GM23338 (cell line): ENCODE measurements around the gene ZNF358. TPM values are rescaled to one million over a fixed set of nuclear protein-coding genes. Genes with fewer than 3 reads are reported as not detected.

Experiments
- ATAC-seq: fragments of 200-7000 bp; cut with Tn5 transposase; 3 replicates; pipeline ENCODE4 v1.9.1; 2020
- DNase-seq: peaks from one replicate; pipeline ENCODE4 v3.0.0-alpha.2; 2015; ENCODE audit warnings: low spot score
- H2AFZ ChIP-seq: fragments of 200-600 bp; sonication (generic); 2 replicates; pipeline ENCODE4 v1.8.0; 2016; ENCODE audit warnings: antibody characterized with exemption, mild to moderate bottlenecking, moderate library complexity
- H3F3A ChIP-seq: fragments of 200-600 bp; sonication (generic); replicated peaks from 2 replicates; pipeline ENCODE4 v1.8.0; 2017; ENCODE audit warnings: antibody characterized with exemption, mixed run types, low read depth
- H3K27ac ChIP-seq: fragments of 200-600 bp; sonication (generic); 2 replicates; pipeline ENCODE4 v1.6.1; 2016; ENCODE audit warnings: low read depth
- H3K27me3 ChIP-seq: fragments of 200-600 bp; sonication (generic); 2 replicates; pipeline ENCODE4 v1.8.0; 2016; ENCODE audit warnings: mild to moderate bottlenecking, mixed run types, moderate library complexity; ENCODE audit not compliant: insufficient read depth
- H3K36me3 ChIP-seq: fragments of 200-600 bp; sonication (generic); 2 replicates; pipeline ENCODE4 v1.8.0; 2016; ENCODE audit warnings: mild to moderate bottlenecking; ENCODE audit not compliant: insufficient read depth
- H3K4me1 ChIP-seq: fragments of 200-600 bp; sonication (generic); 2 replicates; pipeline ENCODE4 v1.8.0; 2016; ENCODE audit warnings: mild to moderate bottlenecking, moderate library complexity; ENCODE audit not compliant: insufficient read depth
- H3K4me2 ChIP-seq: fragments of 200-600 bp; sonication (generic); 2 replicates; pipeline ENCODE4 v1.7.1; 2017; ENCODE audit warnings: mixed run types
- H3K4me3 ChIP-seq: fragments of 200-600 bp; sonication (generic); 2 replicates; pipeline ENCODE4 v1.6.1; 2016; ENCODE audit warnings: mixed run types
- H3K79me2 ChIP-seq: fragments of 200-600 bp; sonication (generic); replicated peaks from 2 replicates; pipeline ENCODE4 v1.8.0; 2017; ENCODE audit warnings: mild to moderate bottlenecking; ENCODE audit not compliant: insufficient read depth
- H3K9me2 ChIP-seq: fragments of 200-600 bp; sonication (generic); 2 replicates; pipeline ENCODE4 v1.8.0; 2017; ENCODE audit not compliant: insufficient read depth
- H4K20me1 ChIP-seq: fragments of 200-600 bp; sonication (generic); replicated peaks from 2 replicates; pipeline ENCODE4 v1.8.0; 2017; ENCODE audit warnings: mild to moderate bottlenecking; ENCODE audit not compliant: insufficient read depth
- H3K27ac Mint-ChIP-seq: 2 replicates; pipeline ENCODE4 v1.8.0; 2020; ENCODE audit warnings: inconsistent platforms, mild to moderate bottlenecking, moderate library complexity, mixed read lengths
- H3K27me3 Mint-ChIP-seq: 3 replicates; pipeline ENCODE4 v1.8.0; 2022; ENCODE audit warnings: low read depth, mild to moderate bottlenecking, moderate library complexity, mixed read lengths, inconsistent platforms; ENCODE audit not compliant: insufficient read depth, poor library complexity
- H3K36me3 Mint-ChIP-seq: 3 replicates; pipeline ENCODE4 v1.8.0; 2021; ENCODE audit warnings: low read depth, mild to moderate bottlenecking, inconsistent platforms, moderate library complexity, mixed read lengths
- H3K4me1 Mint-ChIP-seq: 3 replicates; pipeline ENCODE4 v1.8.0; 2020; ENCODE audit warnings: mild to moderate bottlenecking, inconsistent platforms, mixed read lengths
- H3K4me3 Mint-ChIP-seq: 3 replicates; pipeline ENCODE4 v1.8.0; 2021; ENCODE audit warnings: moderate library complexity, mild to moderate bottlenecking, inconsistent platforms, mixed read lengths
- H3K9me3 Mint-ChIP-seq: 3 replicates; pipeline ENCODE4 v1.8.0; 2020; ENCODE audit warnings: moderate library complexity, mild to moderate bottlenecking, inconsistent platforms, mixed read lengths
- CREB1 ChIP-seq: fragments of 250-450 bp; sonication (Bioruptor Pico); IDR thresholded peaks from 2 replicates; pipeline ENCODE4 v1.5.0; 2020; ENCODE audit warnings: low read depth, mild to moderate bottlenecking, moderate library complexity
- EZH2 ChIP-seq: fragments of 200-600 bp; sonication (generic); IDR thresholded peaks from one replicate; pipeline ENCODE4 v1.8.0; 2017; ENCODE audit warnings: antibody characterized with exemption, mild to moderate bottlenecking, low read depth; ENCODE audit not compliant: unreplicated experiment
- EZH2phosphoT487 ChIP-seq: fragments of 200-600 bp; sonication (generic); IDR thresholded peaks from one replicate; pipeline ENCODE4 v1.8.1; 2018; ENCODE audit warnings: antibody characterized with exemption; ENCODE audit not compliant: unreplicated experiment
- JUNB ChIP-seq: IDR thresholded peaks from one replicate; pipeline ENCODE4 v1.6.1; 2016; ENCODE audit warnings: antibody characterized with exemption; ENCODE audit not compliant: unreplicated experiment
- NANOG ChIP-seq: IDR thresholded peaks from 2 replicates; pipeline ENCODE4 v1.6.1; 2016; ENCODE audit warnings: antibody characterized with exemption, borderline replicate concordance
- POLR2AphosphoS5 ChIP-seq: IDR thresholded peaks from 2 replicates; pipeline ENCODE4 v1.6.1; 2016; ENCODE audit warnings: antibody characterized with exemption, low read depth
- REST ChIP-seq: IDR thresholded peaks from one replicate; pipeline ENCODE4 v1.6.1; 2018; ENCODE audit warnings: antibody characterized with exemption; ENCODE audit not compliant: unreplicated experiment
- STAT1 ChIP-seq: IDR thresholded peaks from one replicate; pipeline ENCODE4 v1.6.1; 2016; ENCODE audit warnings: antibody characterized with exemption; ENCODE audit not compliant: unreplicated experiment
- ZNF114 ChIP-seq: fragments of 250-450 bp; sonication (Bioruptor Pico); IDR thresholded peaks from 2 replicates; pipeline ENCODE4 v1.5.0; 2020; ENCODE audit warnings: mild to moderate bottlenecking, moderate library complexity
- ZNF331 ChIP-seq: fragments of 250-450 bp; sonication (Bioruptor Pico); IDR thresholded peaks from 2 replicates; pipeline ENCODE4 v1.5.0; 2020; ENCODE audit warnings: low read depth, mild to moderate bottlenecking, moderate library complexity
- polyA plus RNA-seq: library from polyadenylated mRNA; unstranded; fragments of >200 nt; fragmentation: Nextera tagmentation; extraction: Ambion mirVana; gene quantifications from 2 replicates; pipeline ENCODE4 v1.2.1, GENCODE V29; 2016
- total RNA-seq: library from RNA; depleted of rRNA; stranded (reverse); fragments of >200 nt; shearing (Covaris generic); gene quantifications from 2 replicates; pipeline ENCODE4 v1.2.3, GENCODE V29; 2014
- TF ChIP-seq, protein P1 (sequence below), 2 experiments: fragments of 200-600 bp in 1 of 2; sonication (generic) in 1 of 2; conservative IDR thresholded peaks; 2 replicates each; pipeline versions ENCODE4 v1.5.1 to v1.6.1; 2016 to 2017; ENCODE audit warnings: antibody characterized with exemption in 2 of 2, low read depth in 2 of 2, mild to moderate bottlenecking in 2 of 2, moderate library complexity in 1 of 2
- TF ChIP-seq, protein P2 (sequence below): IDR thresholded peaks from 2 replicates; pipeline ENCODE4 v1.6.1; 2016; ENCODE audit warnings: antibody characterized with exemption
- TF ChIP-seq, protein P3 (sequence below): fragments of 250-450 bp; sonication (Bioruptor Pico); IDR thresholded peaks from 2 replicates; pipeline ENCODE4 v1.5.0; 2020; ENCODE audit warnings: mild to moderate bottlenecking, moderate library complexity

The ZNF358 gene
- total and polyA plus RNA-seq, 2 experiments from 2014 or later, result 23.8 to 52.9 TPM

DNA sequence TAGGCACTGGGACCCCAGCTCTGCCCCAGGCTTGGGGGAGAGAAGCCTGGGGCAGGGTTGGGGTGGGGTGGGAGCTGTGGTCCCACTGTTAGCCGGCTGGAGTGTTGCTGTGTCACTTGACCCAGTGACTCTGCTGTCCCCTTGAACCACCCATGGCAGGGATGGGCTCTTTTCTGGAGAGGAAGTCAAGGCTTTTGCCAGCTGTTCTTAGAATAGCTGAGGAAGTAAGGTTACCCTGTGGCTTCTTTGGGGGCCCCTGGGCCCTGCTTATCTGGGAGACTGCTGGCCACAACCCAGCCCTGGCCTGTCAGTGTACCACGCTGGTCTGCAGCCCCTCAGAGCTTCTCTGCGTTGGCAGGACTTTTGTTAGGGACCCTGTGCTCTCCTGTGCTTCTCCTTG lies 28.7 kb downstream of the ZNF358 start:
- Mint-ChIP-seq H3K27ac (no peak overlapping the region), H3K27me3 (peaks cover 10% of the 10 kb centered on the region), H3K9me3 (no peaks in the 10 kb centered on the region), H3K4me3 (no peak overlapping the region), H3K36me3 (peaks cover 12% of the 10 kb centered on the region), H3K4me1 (no peaks in the 10 kb centered on the region)
- Histone ChIP-seq H3K27ac (no peak overlapping the region), H2AFZ (no peak overlapping the region), H3F3A (no peaks in the 10 kb centered on the region), H3K4me1 (no peaks in the 10 kb centered on the region), H3K36me3 (no peaks in the 10 kb centered on the region), H3K27me3 (no peaks in the 10 kb centered on the region), H3K4me3 (no peak overlapping the region), H3K4me2 (no peak overlapping the region), H3K9me2 (no peaks in the 10 kb centered on the region), H4K20me1 (no peaks in the 10 kb centered on the region), H3K79me2 (no peaks in the 10 kb centered on the region)
- TF ChIP-seq, protein P1, sequence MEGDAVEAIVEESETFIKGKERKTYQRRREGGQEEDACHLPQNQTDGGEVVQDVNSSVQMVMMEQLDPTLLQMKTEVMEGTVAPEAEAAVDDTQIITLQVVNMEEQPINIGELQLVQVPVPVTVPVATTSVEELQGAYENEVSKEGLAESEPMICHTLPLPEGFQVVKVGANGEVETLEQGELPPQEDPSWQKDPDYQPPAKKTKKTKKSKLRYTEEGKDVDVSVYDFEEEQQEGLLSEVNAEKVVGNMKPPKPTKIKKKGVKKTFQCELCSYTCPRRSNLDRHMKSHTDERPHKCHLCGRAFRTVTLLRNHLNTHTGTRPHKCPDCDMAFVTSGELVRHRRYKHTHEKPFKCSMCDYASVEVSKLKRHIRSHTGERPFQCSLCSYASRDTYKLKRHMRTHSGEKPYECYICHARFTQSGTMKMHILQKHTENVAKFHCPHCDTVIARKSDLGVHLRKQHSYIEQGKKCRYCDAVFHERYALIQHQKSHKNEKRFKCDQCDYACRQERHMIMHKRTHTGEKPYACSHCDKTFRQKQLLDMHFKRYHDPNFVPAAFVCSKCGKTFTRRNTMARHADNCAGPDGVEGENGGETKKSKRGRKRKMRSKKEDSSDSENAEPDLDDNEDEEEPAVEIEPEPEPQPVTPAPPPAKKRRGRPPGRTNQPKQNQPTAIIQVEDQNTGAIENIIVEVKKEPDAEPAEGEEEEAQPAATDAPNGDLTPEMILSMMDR (conservative IDR thresholded peaks at IDR 0.05; ENCODE audit: low read depth in 2 of 2), result no peak
- TF ChIP-seq ZNF114 (CRISPR knock-in tag) (no peak), CREB1 (CRISPR knock-in tag) (no peak), EZH2phosphoT487 (no peak), ZNF331 (CRISPR knock-in tag) (no peak), EZH2 (no peak), REST (no peak), STAT1 (no peak), POLR2AphosphoS5 (no peak), JUNB (no peak), NANOG (no peak)
- TF ChIP-seq, protein P2, sequence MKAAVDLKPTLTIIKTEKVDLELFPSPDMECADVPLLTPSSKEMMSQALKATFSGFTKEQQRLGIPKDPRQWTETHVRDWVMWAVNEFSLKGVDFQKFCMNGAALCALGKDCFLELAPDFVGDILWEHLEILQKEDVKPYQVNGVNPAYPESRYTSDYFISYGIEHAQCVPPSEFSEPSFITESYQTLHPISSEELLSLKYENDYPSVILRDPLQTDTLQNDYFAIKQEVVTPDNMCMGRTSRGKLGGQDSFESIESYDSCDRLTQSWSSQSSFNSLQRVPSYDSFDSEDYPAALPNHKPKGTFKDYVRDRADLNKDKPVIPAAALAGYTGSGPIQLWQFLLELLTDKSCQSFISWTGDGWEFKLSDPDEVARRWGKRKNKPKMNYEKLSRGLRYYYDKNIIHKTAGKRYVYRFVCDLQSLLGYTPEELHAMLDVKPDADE, result no peak
- TF ChIP-seq, protein P3, sequence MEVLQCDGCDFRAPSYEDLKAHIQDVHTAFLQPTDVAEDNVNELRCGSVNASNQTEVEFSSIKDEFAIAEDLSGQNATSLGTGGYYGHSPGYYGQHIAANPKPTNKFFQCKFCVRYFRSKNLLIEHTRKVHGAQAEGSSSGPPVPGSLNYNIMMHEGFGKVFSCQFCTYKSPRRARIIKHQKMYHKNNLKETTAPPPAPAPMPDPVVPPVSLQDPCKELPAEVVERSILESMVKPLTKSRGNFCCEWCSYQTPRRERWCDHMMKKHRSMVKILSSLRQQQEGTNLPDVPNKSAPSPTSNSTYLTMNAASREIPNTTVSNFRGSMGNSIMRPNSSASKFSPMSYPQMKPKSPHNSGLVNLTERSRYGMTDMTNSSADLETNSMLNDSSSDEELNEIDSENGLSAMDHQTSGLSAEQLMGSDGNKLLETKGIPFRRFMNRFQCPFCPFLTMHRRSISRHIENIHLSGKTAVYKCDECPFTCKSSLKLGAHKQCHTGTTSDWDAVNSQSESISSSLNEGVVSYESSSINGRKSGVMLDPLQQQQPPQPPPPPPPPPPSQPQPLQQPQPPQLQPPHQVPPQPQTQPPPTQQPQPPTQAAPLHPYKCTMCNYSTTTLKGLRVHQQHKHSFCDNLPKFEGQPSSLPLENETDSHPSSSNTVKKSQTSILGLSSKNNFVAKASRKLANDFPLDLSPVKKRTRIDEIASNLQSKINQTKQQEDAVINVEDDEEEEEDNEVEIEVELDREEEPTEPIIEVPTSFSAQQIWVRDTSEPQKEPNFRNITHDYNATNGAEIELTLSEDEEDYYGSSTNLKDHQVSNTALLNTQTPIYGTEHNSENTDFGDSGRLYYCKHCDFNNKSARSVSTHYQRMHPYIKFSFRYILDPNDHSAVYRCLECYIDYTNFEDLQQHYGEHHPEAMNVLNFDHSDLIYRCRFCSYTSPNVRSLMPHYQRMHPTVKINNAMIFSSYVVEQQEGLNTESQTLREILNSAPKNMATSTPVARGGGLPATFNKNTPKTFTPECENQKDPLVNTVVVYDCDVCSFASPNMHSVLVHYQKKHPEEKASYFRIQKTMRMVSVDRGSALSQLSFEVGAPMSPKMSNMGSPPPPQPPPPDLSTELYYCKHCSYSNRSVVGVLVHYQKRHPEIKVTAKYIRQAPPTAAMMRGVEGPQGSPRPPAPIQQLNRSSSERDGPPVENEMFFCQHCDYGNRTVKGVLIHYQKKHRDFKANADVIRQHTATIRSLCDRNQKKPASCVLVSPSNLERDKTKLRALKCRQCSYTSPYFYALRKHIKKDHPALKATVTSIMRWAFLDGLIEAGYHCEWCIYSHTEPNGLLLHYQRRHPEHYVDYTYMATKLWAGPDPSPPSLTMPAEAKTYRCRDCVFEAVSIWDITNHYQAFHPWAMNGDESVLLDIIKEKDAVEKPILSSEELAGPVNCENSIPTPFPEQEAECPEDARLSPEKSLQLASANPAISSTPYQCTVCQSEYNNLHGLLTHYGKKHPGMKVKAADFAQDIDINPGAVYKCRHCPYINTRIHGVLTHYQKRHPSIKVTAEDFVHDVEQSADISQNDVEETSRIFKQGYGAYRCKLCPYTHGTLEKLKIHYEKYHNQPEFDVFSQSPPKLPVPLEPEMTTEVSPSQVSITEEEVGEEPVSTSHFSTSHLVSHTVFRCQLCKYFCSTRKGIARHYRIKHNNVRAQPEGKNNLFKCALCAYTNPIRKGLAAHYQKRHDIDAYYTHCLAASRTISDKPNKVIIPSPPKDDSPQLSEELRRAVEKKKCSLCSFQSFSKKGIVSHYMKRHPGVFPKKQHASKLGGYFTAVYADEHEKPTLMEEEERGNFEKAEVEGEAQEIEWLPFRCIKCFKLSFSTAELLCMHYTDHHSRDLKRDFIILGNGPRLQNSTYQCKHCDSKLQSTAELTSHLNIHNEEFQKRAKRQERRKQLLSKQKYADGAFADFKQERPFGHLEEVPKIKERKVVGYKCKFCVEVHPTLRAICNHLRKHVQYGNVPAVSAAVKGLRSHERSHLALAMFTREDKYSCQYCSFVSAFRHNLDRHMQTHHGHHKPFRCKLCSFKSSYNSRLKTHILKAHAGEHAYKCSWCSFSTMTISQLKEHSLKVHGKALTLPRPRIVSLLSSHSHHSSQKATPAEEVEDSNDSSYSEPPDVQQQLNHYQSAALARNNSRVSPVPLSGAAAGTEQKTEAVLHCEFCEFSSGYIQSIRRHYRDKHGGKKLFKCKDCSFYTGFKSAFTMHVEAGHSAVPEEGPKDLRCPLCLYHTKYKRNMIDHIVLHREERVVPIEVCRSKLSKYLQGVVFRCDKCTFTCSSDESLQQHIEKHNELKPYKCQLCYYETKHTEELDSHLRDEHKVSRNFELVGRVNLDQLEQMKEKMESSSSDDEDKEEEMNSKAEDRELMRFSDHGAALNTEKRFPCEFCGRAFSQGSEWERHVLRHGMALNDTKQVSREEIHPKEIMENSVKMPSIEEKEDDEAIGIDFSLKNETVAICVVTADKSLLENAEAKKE, result no peak
- DNase-seq (no peak), ATAC-seq (no peak)
